GM12873 (cell line): Measurements from ENCODE around the gene FLT1.

Experiments used
- TF ChIP-seq, protein P1 (sequence below): IDR thresholded peaks from 2 replicates; pipeline ENCODE4 v1.5.1; 2012; ENCODE audit warnings: low read depth, mild to moderate bottlenecking, moderate library complexity, low read length, control low read depth; ENCODE audit not compliant: insufficient read depth; ENCODE audit errors: missing control alignments

Gene FLT1

GRCh38 chr13:28320884-28321574 is 173.9 kb downstream of the FLT1 start:
- TF ChIP-seq, protein P1, sequence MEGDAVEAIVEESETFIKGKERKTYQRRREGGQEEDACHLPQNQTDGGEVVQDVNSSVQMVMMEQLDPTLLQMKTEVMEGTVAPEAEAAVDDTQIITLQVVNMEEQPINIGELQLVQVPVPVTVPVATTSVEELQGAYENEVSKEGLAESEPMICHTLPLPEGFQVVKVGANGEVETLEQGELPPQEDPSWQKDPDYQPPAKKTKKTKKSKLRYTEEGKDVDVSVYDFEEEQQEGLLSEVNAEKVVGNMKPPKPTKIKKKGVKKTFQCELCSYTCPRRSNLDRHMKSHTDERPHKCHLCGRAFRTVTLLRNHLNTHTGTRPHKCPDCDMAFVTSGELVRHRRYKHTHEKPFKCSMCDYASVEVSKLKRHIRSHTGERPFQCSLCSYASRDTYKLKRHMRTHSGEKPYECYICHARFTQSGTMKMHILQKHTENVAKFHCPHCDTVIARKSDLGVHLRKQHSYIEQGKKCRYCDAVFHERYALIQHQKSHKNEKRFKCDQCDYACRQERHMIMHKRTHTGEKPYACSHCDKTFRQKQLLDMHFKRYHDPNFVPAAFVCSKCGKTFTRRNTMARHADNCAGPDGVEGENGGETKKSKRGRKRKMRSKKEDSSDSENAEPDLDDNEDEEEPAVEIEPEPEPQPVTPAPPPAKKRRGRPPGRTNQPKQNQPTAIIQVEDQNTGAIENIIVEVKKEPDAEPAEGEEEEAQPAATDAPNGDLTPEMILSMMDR = no peak

GRCh38 chr13:28320209-28320608 is 174.7 kb downstream of the FLT1 start:
- TF ChIP-seq, protein P1 = no peak

- TF ChIP-seq, protein P1 = no peak
Observed at GRCh38 chr13:28319528-28319927, 175.4 kb downstream of the FLT1 start.

DNA sequence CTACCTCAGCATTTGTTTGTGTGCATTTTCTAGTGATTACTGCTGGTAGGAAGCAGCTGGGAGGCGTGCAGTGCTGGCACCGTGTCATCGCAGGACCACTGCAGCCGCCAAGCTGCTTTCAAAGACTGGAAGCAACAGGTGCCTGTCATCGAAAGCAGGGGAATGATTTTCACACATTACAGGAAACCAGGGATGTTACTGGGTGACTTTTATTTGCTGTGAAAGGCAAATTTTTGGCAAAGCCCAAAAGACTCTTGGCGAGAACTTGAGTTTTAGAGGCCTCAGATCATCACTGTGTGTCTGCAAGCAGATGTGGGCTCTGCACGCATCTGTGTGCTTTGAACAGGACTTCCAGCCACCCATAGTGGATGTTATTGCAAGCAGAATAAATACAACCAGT is 176.4 kb downstream of the FLT1 start:
- TF ChIP-seq, protein P1 = no peak

DNA sequence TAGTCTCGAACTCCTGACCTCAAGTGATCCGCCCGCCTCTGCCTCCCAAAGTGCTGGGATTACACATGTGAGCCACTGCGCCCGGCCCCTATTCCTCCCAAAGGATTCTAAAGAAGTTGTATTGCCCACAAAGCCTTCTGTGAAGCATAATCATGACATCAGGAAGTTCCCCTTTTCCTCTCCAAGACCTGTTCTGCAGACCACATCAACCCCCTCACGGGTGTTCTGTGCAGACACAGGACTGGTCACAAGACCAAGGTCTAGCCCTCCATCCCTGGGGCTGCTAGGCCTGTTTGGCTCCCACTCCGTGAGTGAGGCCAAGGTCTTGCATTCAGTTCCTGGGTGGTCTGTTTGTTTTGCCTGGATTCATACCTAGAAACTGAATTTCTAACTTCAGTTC is 178.1 kb downstream of the FLT1 start:
- TF ChIP-seq, protein P1 = no peak

- TF ChIP-seq, protein P1 = no peak
Observed at GRCh38 chr13:28316129-28316528, 178.8 kb downstream of the FLT1 start.

- TF ChIP-seq, protein P1 = no peak
Observed at GRCh38 chr13:28314879-28315278, 180.0 kb downstream of the FLT1 start.
